SK-N-SH (cell line): ENCODE results near the gene TMEM161B. TPM values are rescaled to one million over a fixed set of nuclear protein-coding genes. Genes with fewer than 3 reads are reported as not detected.

ENCODE experiments used
- CTCF ChIA-PET: fragments of 300-600, 350-600 bp; formaldehyde crosslinking; extraction: SDS; loops from one replicate; lab custom pipeline; 2021; lab: Yijun Ruan, JAX
- POLR2A ChIA-PET: fragments of 350-600 bp; sonication (Branson Sonifier 250); formaldehyde crosslinking; extraction: SDS; loops from one replicate; lab custom pipeline; 2020; ENCODE audit warnings: antibody characterized with exemption, inconsistent platforms; lab: Yijun Ruan, JAX
- DNase-seq: peaks from one replicate; pipeline ENCODE4 v3.0.0; 2012
- H2AFZ ChIP-seq: fragments of 200-600 bp; sonication (generic); 2 replicates; pipeline ENCODE4 v1.8.1; 2016; ENCODE audit warnings: antibody characterized with exemption, mild to moderate bottlenecking, low read depth
- H3F3A ChIP-seq: fragments of 200-600 bp; sonication (generic); replicated peaks from 2 replicates; pipeline ENCODE3; 2016; ENCODE audit warnings: antibody characterized with exemption, mild to moderate bottlenecking; ENCODE audit not compliant: insufficient read depth
- H3K27ac ChIP-seq, 2 experiments: fragments of 200-500 bp in 1 of 2; fragments of 200-600 bp in 1 of 2; sonication (Bioruptor generic) in 1 of 2; sonication (generic), shearing (Covaris generic) in 1 of 2; 2 replicates each; pipeline versions ENCODE4 v1.5.1 to v1.6.1; 2014 to 2016; ENCODE audit warnings: low read depth in 2 of 2, inconsistent platforms in 1 of 2, low read length in 1 of 2, mild to moderate bottlenecking in 1 of 2, mixed read lengths in 1 of 2
- H3K27me3 ChIP-seq: fragments of 200-600 bp; sonication (generic), shearing (Covaris generic); 2 replicates; pipeline ENCODE4 v1.6.1; 2016; ENCODE audit warnings: mixed run types; ENCODE audit not compliant: insufficient read depth
- H3K36me3 ChIP-seq, 2 experiments: fragments of 200-500 bp in 1 of 2; fragments of 200-600 bp in 1 of 2; sonication (Bioruptor generic) in 1 of 2; sonication (generic) in 1 of 2; replicated peaks in 1 of 2; 2 replicates each; pipeline versions ENCODE3 to v1.5.1; 2014 to 2016; ENCODE audit warnings: low read length in 1 of 2, mild to moderate bottlenecking in 1 of 2; ENCODE audit not compliant: insufficient read depth in 2 of 2, control insufficient read depth in 1 of 2
- H3K4me1 ChIP-seq, 2 experiments: fragments of 200-500 bp in 1 of 2; fragments of 200-600 bp in 1 of 2; sonication (Bioruptor generic) in 1 of 2; sonication (generic), shearing (Covaris generic) in 1 of 2; 2 replicates each; pipeline versions ENCODE4 v1.5.1 to v1.6.1; 2014 to 2016; ENCODE audit warnings: low read depth in 1 of 2, low read length in 1 of 2, mixed run types in 1 of 2; ENCODE audit not compliant: insufficient read depth in 2 of 2, control insufficient read depth in 1 of 2
- H3K4me2 ChIP-seq: fragments of 200-600 bp; sonication (generic), shearing (Covaris generic); 2 replicates; pipeline ENCODE4 v1.6.1; 2017; ENCODE audit warnings: mixed run types
- H3K4me3 ChIP-seq, 2 experiments: fragments of 200-500 bp in 1 of 2; fragments of 200-600 bp in 1 of 2; sonication (Bioruptor generic) in 1 of 2; sonication (generic), shearing (Covaris generic) in 1 of 2; 2 replicates each; pipeline versions ENCODE4 v1.5.1 to v1.8.1; 2014 to 2016; ENCODE audit warnings: low read depth in 2 of 2, inconsistent platforms in 1 of 2, low read length in 1 of 2, mild to moderate bottlenecking in 1 of 2, mixed read lengths in 1 of 2, moderate library complexity in 1 of 2
- H3K79me2 ChIP-seq: fragments of 200-600 bp; sonication (generic); 2 replicates; pipeline ENCODE4 v1.8.1; 2017; ENCODE audit warnings: mild to moderate bottlenecking; ENCODE audit not compliant: insufficient read depth
- H3K9ac ChIP-seq: fragments of 200-600 bp; sonication (generic); 2 replicates; pipeline ENCODE4 v1.6.1; 2017; ENCODE audit warnings: mixed run types
- H3K9me2 ChIP-seq: fragments of 200-600 bp; sonication (generic); 2 replicates; pipeline ENCODE4 v1.6.1; 2017; ENCODE audit warnings: mixed run types
- H3K9me3 ChIP-seq: fragments of 200-600 bp; sonication (generic); 2 replicates; pipeline ENCODE4 v1.6.1; 2017; ENCODE audit warnings: mixed run types, mild to moderate bottlenecking, moderate library complexity
- H4K20me1 ChIP-seq: fragments of 200-600 bp; sonication (generic); 2 replicates; pipeline ENCODE4 v1.6.1; 2017; ENCODE audit warnings: mild to moderate bottlenecking, mixed run types; ENCODE audit not compliant: insufficient read depth
- CTCF ChIP-seq: fragments of 200-600 bp; sonication (generic); IDR thresholded peaks from 2 replicates; pipeline ENCODE4 v1.6.1; 2017; ENCODE audit warnings: antibody characterized with exemption, mild to moderate bottlenecking, moderate library complexity
- ELF1 ChIP-seq: IDR thresholded peaks from 2 replicates; pipeline ENCODE4 v1.4.0; 2012
- EZH2phosphoT487 ChIP-seq: fragments of 200-600 bp; sonication (generic); IDR thresholded peaks from 2 replicates; pipeline ENCODE4 v1.6.1; 2017; ENCODE audit warnings: low read depth, mixed run types, mild to moderate bottlenecking, antibody characterized with exemption, moderate library complexity, borderline replicate concordance
- FOSL2 ChIP-seq: IDR thresholded peaks from 2 replicates; pipeline ENCODE4 v1.4.0; 2012; ENCODE audit warnings: low read depth, mild to moderate bottlenecking, moderate library complexity, borderline replicate concordance
- FOXJ3 ChIP-seq: sonication (generic); formaldehyde crosslinking; IDR thresholded peaks from 2 replicates; pipeline ENCODE4 v1.5.1; 2020; ENCODE audit warnings: mild to moderate bottlenecking, missing genetic modification reagents
- GABPA ChIP-seq: IDR thresholded peaks from 2 replicates; pipeline ENCODE4 v1.4.0; 2012; ENCODE audit warnings: low read depth, mild to moderate bottlenecking
- JUND ChIP-seq: IDR thresholded peaks from 2 replicates; pipeline ENCODE4 v1.4.0; 2012
- MAX ChIP-seq: IDR thresholded peaks from 2 replicates; pipeline ENCODE4 v1.4.0; 2012; ENCODE audit warnings: low read depth
- MEF2A ChIP-seq: IDR thresholded peaks from 2 replicates; pipeline ENCODE4 v1.4.0; 2012; ENCODE audit warnings: low read depth, borderline replicate concordance
- MXI1 ChIP-seq: IDR thresholded peaks from 2 replicates; pipeline ENCODE4 v1.6.1; 2012; ENCODE audit warnings: mild to moderate bottlenecking, low read depth, low read length, improper control_type of control experiment
- PBX3 ChIP-seq: IDR thresholded peaks from 2 replicates; pipeline ENCODE4; 2012
- RCOR1 ChIP-seq: fragments of 150-350 bp; IDR thresholded peaks from 2 replicates; pipeline ENCODE4 v1.6.1; 2017; ENCODE audit warnings: antibody characterized with exemption, low read length
- REST ChIP-seq: IDR thresholded peaks from 2 replicates; pipeline ENCODE4 v1.6.1; 2012; ENCODE audit warnings: mild to moderate bottlenecking, low read depth, low read length, moderate library complexity
- RFX5 ChIP-seq: IDR thresholded peaks from 2 replicates; pipeline ENCODE4 v1.6.1; 2012; ENCODE audit warnings: mild to moderate bottlenecking, improper control_type of control experiment, low read length
- RXRA ChIP-seq: IDR thresholded peaks from 2 replicates; pipeline ENCODE4 v1.4.0; 2012; ENCODE audit warnings: low read depth, mild to moderate bottlenecking, borderline replicate concordance
- TAF1 ChIP-seq: IDR thresholded peaks from 2 replicates; pipeline ENCODE4 v1.6.1; 2012; ENCODE audit warnings: low read depth, mild to moderate bottlenecking, low read length, moderate library complexity, borderline replicate concordance
- TCF12 ChIP-seq: IDR thresholded peaks from 2 replicates; pipeline ENCODE4 v1.4.0; 2012
- TEAD4 ChIP-seq: IDR thresholded peaks from 2 replicates; pipeline ENCODE4 v1.4.0; 2012; ENCODE audit warnings: mild to moderate bottlenecking, borderline replicate concordance; ENCODE audit not compliant: insufficient read depth
- USF2 ChIP-seq: fragments of 150-350 bp; IDR thresholded peaks from 2 replicates; pipeline ENCODE4 v1.6.1; 2017; ENCODE audit warnings: antibody characterized with exemption, low read length, low read depth, borderline replicate concordance
- WGBS: methylation state at CpG from one replicate; pipeline ENCODE4 v1.1.6; 2017; ENCODE audit warnings: low lambda C conversion rate; 5-methylcytosine and 5-hydroxymethylcytosine counted together
- polyA plus RNA-seq, 3 experiments: library from polyadenylated mRNA; depleted of rRNA; stranded (reverse); fragments of >200 nt; gene quantifications; 2 replicates each; pipeline ENCODE4 v1.2.3, GENCODE V29; 2012

The TMEM161B gene
- polyA plus RNA-seq, 1 of the 3 experiments (the other 2 are of a cell fraction), result 8.0 TPM

GRCh38 chr5:88188458-88189132 lies 80.0 kb downstream of the TMEM161B start:
- no peaks in the 10 kb centered on the region for H4K20me1 ChIP-seq
- 98% methylated on average over 9 of the region's 9 CpGs for WGBS
- no peaks in the 10 kb centered on the region for H3F3A ChIP-seq
- DNase-seq, result no peak
- peaks cover 14% of the 10 kb centered on the region; the same call in 1 of the 2 replicates for H3K9me3 ChIP-seq
- no peak overlapping the region for H3K4me2 ChIP-seq
- peaks cover 5 to 37% of the 10 kb centered on the region in 2 experiments for H3K36me3 ChIP-seq
- TF ChIP-seq REST, result no peak
- no peak for TF ChIP-seq FOSL2
- no peak for TF ChIP-seq MXI1
- TF ChIP-seq MEF2A, result no peak
- TF ChIP-seq CTCF, result no peak
- TF ChIP-seq MAX, result no peak
- no peak for TF ChIP-seq TAF1
- TF ChIP-seq ELF1, result no peak
- no peak for TF ChIP-seq RXRA
- TF ChIP-seq EZH2phosphoT487, result no peak
- no peak for TF ChIP-seq TEAD4
- no peak for TF ChIP-seq TCF12
- TF ChIP-seq GABPA, result no peak
- TF ChIP-seq RCOR1, result no peak
- TF ChIP-seq PBX3, result no peak
- TF ChIP-seq USF2, result no peak
- no peak for TF ChIP-seq JUND
- TF ChIP-seq FOXJ3 (CRISPR knock-in tag), result no peak
- TF ChIP-seq RFX5, result no peak
- TF ChIP-seq, all 33 proteins: peak for 0
- no peaks in the 10 kb centered on the region for H3K4me1 ChIP-seq
- POLR2A ChIA-PET, result no interaction called here
- H3K27me3 ChIP-seq, result no peaks in the 10 kb centered on the region
- H3K27ac ChIP-seq, result no peak overlapping the region
- no peak overlapping the region for H3K9ac ChIP-seq
- H3K79me2 ChIP-seq, result no peaks in the 10 kb centered on the region
- H3K4me3 ChIP-seq, result no peak overlapping the region
- CTCF ChIA-PET, result no interaction called here
- no peak overlapping the region for H2AFZ ChIP-seq
- H3K9me2 ChIP-seq, result no peaks in the 10 kb centered on the region
